Panc1 (cell line): ENCODE measurements around the gene ST8SIA1.

Experiments
- CTCF ChIP-seq: fragments of 450-650 bp; IDR thresholded peaks from 2 replicates; pipeline ENCODE4 v1.5.1; 2017; ENCODE audit warnings: mild to moderate bottlenecking
- POLR2AphosphoS5 ChIP-seq: IDR thresholded peaks from 2 replicates; pipeline ENCODE4 v1.6.1; 2012; ENCODE audit warnings: mild to moderate bottlenecking, low read depth, low read length, moderate library complexity
- SIN3A ChIP-seq: IDR thresholded peaks from 2 replicates; pipeline ENCODE4 v1.6.1; 2012; ENCODE audit warnings: low read depth, mild to moderate bottlenecking, low read length, moderate library complexity, borderline replicate concordance; ENCODE audit not compliant: insufficient read depth

DNA sequence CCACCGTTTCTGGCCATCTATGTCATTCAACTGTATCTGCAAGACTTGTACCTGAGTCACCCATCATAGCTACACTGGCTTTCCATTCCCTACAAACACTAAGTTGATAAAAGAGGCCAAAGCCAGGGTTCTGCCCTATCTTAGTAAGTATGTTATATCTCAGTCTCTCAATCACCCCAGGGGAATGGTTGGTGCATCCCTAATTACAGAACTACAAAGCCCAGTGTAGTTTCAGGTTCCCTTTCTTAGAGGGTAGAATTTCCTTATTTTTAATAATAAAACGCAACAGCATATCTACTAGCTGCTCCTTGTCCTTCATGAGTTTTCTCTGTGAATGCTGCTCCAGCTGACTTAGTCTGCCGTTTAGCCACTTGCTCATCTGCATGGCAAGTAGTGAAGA, 57.6 kb downstream of the ST8SIA1 start:
- no peak for TF ChIP-seq SIN3A
- TF ChIP-seq CTCF = no peak
- TF ChIP-seq POLR2AphosphoS5 = no peak
